HepG2 (cell line): ENCODE data around the gene CFAP54. TPM values are rescaled to one million over a fixed set of nuclear protein-coding genes. Genes with fewer than 3 reads are reported as not detected.

Source experiments
- CREB3 ChIP-seq: sonication (generic); formaldehyde crosslinking; IDR thresholded peaks from 2 replicates; pipeline ENCODE4 v1.5.0; 2020; ENCODE audit warnings: missing genetic modification reagents
- HMG20A ChIP-seq: IDR thresholded peaks from 2 replicates; pipeline ENCODE4 v1.6.1; 2016; ENCODE audit warnings: borderline replicate concordance
- RBM39 ChIP-seq: fragments of 200-400 bp; formaldehyde crosslinking; IDR thresholded peaks from one replicate; pipeline ENCODE4 v1.6.1; 2018; ENCODE audit warnings: antibody characterized with exemption, mild to moderate bottlenecking, low read depth, low read length; ENCODE audit not compliant: poor library complexity, severe bottlenecking
- THAP9 ChIP-seq: sonication (generic); formaldehyde crosslinking; IDR thresholded peaks from 2 replicates; pipeline ENCODE4; 2020; ENCODE audit warnings: missing genetic modification reagents, mild to moderate bottlenecking, borderline replicate concordance
- THYN1 ChIP-seq: sonication (generic); formaldehyde crosslinking; IDR thresholded peaks from 2 replicates; pipeline ENCODE4 v1.8.1; 2023; ENCODE audit warnings: low read depth, mild to moderate bottlenecking, moderate library complexity, missing genetic modification reagents, borderline replicate concordance
- ZFP36L2 ChIP-seq: sonication (generic); formaldehyde crosslinking; IDR thresholded peaks from 2 replicates; pipeline ENCODE4 v1.4.0; 2020; ENCODE audit warnings: missing genetic modification reagents
- ZNF160 ChIP-seq: sonication (generic); formaldehyde crosslinking; IDR thresholded peaks from 2 replicates; pipeline ENCODE4 v1.8.0; 2022; ENCODE audit warnings: mild to moderate bottlenecking, inconsistent platforms, missing genetic modification reagents
- ZNF230 ChIP-seq: sonication (generic); formaldehyde crosslinking; IDR thresholded peaks from 2 replicates; pipeline ENCODE4 v1.4.0; 2020; ENCODE audit warnings: mild to moderate bottlenecking, missing genetic modification reagents
- polyA plus RNA-seq, 8 experiments: library from polyadenylated mRNA; depleted of rRNA in 3 of 8; stranded (reverse) in 7 of 8; unstranded in 1 of 8; fragments of >200 nt; fragmentation: Illumina TruSeq in 4 of 8; extraction: Trizol in 4 of 8; gene quantifications; 2 replicates each; pipeline versions ENCODE4 v1.2.1 to v1.2.3, GENCODE V29; 2011 to 2016; ENCODE audit warnings: low read depth in 4 of 8, missing spikeins in 1 of 8, mixed read lengths in 1 of 8; ENCODE audit not compliant: insufficient read depth in 1 of 8
- total RNA-seq, 5 experiments: library from RNA; depleted of rRNA; stranded (reverse); fragments of >200 nt; fragmentation: Illumina TruSeq; extraction: Trizol; gene quantifications; 2 replicates each; pipeline ENCODE4 v1.2.3, GENCODE V29; 2016; ENCODE audit warnings: low read depth in 1 of 5
- TF ChIP-seq, protein P1 (sequence below), 2 experiments: fragments of 450-650 bp in 1 of 2; sonication (generic) in 1 of 2; formaldehyde crosslinking in 1 of 2; IDR thresholded peaks; 2 replicates each; pipeline versions ENCODE4 v1.6.1 to v1.8.0; 2016 to 2022; ENCODE audit warnings: antibody characterized with exemption in 1 of 2, mild to moderate bottlenecking in 1 of 2, missing genetic modification reagents in 1 of 2
- TF ChIP-seq, protein P2 (sequence below): IDR thresholded peaks from 2 replicates; pipeline ENCODE4 v1.6.1; 2016; ENCODE audit warnings: missing compliant biosample characterization, missing genetic modification reagents, borderline replicate concordance

The CFAP54 gene
- total and polyA plus RNA-seq, 2 of the 13 experiments (the other 11 are each of a cell fraction or from before 2014, with no cell fraction given): not detected

GRCh38 chr12:96906849-96907670 lies 417.7 kb downstream of the CFAP54 start, which contains the start of gene NEDD1 (continued):
- TF ChIP-seq, protein P1, sequence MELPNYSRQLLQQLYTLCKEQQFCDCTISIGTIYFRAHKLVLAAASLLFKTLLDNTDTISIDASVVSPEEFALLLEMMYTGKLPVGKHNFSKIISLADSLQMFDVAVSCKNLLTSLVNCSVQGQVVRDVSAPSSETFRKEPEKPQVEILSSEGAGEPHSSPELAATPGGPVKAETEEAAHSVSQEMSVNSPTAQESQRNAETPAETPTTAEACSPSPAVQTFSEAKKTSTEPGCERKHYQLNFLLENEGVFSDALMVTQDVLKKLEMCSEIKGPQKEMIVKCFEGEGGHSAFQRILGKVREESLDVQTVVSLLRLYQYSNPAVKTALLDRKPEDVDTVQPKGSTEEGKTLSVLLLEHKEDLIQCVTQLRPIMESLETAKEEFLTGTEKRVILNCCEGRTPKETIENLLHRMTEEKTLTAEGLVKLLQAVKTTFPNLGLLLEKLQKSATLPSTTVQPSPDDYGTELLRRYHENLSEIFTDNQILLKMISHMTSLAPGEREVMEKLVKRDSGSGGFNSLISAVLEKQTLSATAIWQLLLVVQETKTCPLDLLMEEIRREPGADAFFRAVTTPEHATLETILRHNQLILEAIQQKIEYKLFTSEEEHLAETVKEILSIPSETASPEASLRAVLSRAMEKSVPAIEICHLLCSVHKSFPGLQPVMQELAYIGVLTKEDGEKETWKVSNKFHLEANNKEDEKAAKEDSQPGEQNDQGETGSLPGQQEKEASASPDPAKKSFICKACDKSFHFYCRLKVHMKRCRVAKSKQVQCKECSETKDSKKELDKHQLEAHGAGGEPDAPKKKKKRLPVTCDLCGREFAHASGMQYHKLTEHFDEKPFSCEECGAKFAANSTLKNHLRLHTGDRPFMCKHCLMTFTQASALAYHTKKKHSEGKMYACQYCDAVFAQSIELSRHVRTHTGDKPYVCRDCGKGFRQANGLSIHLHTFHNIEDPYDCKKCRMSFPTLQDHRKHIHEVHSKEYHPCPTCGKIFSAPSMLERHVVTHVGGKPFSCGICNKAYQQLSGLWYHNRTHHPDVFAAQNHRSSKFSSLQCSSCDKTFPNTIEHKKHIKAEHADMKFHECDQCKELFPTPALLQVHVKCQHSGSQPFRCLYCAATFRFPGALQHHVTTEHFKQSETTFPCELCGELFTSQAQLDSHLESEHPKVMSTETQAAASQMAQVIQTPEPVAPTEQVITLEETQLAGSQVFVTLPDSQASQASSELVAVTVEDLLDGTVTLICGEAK (IDR thresholded peaks at IDR 0.05): peak; percentile 33; the same call in 1 of the 2 replicates
- TF ChIP-seq, protein P1 (CRISPR knock-in tag; IDR thresholded peaks at IDR 0.05): 0 out of 2 replicates have a peak, but pooled peaks have one; percentile 43
- TF ChIP-seq ZNF160 (CRISPR knock-in tag) (no peak), ZNF230 (0 out of 2 replicates have a peak, but pooled peaks have one; percentile 19), HMG20A (no peak; the same call in 1 of the 2 replicates), THAP9 (CRISPR knock-in tag) (peak; percentile 75), ZFP36L2 (CRISPR knock-in tag) (no peak), THYN1 (CRISPR knock-in tag) (no peak), RBM39 (peak; percentile 66), CREB3 (CRISPR knock-in tag) (no peak)
- TF ChIP-seq, protein P2, sequence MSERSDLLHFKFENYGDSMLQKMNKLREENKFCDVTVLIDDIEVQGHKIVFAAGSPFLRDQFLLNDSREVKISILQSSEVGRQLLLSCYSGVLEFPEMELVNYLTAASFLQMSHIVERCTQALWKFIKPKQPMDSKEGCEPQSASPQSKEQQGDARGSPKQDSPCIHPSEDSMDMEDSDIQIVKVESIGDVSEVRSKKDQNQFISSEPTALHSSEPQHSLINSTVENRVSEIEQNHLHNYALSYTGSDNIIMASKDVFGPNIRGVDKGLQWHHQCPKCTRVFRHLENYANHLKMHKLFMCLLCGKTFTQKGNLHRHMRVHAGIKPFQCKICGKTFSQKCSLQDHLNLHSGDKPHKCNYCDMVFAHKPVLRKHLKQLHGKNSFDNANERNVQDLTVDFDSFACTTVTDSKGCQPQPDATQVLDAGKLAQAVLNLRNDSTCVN (CRISPR knock-in tag): no peak
